GM18907 (cell line): ENCODE measurements around the gene ANKRD53.

ENCODE experiments used
- ATAC-seq: cut with Tn5 transposase; IDR thresholded peaks from one replicate; pipeline ENCODE4 v1.9.1; 2021; ENCODE audit warnings: mild to moderate bottlenecking, moderate library complexity; ENCODE audit not compliant: unreplicated experiment

ANKRD53 gene

GRCh38 chr2:70942396-70943204 is 35.8 kb upstream of the ANKRD53 start:
- no peak for ATAC-seq

DNA sequence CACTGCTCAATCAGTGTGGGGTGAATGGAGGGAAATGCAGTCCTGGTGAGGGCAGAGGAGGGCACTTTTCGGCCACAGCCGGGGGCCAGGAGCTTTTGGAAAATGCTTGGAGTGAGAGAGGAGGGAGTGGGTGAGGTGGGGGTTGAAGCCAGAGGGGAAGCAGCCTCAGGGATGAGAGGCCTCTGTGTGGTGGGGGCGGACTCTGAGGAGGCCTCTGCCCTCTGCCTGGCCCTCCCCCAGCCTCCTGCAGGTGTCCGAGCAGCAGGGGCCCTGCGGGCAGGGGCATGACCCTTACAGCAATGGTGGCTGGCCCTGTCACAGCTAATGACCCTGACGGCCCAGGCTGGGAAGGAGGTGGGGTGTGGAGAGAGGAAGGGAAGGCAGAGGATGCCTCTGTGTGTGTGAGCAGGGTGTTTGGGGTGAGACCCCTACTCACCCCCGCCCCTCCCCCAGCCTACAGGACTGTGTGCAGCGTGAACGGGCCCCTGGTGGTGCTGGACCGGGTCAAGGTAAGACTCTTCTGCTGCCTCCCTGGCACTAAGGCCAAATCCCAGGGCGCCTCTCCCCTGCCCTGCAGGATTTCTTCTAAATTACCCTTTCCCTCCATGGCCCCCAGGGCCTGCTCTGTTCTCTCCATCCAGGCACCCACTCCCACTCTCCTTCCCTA is 35.1 kb upstream of the ANKRD53 start:
- no peak for ATAC-seq

GRCh38 chr2:70944111-70944690 is 34.2 kb upstream of the ANKRD53 start:
- ATAC-seq, result no peak

- no peak for ATAC-seq
These were observed 31.5 kb upstream of the ANKRD53 start for GRCh38 chr2:70946832-70947442.

GRCh38 chr2:70947556-70948184 is 30.8 kb upstream of the ANKRD53 start:
- no peak for ATAC-seq

DNA sequence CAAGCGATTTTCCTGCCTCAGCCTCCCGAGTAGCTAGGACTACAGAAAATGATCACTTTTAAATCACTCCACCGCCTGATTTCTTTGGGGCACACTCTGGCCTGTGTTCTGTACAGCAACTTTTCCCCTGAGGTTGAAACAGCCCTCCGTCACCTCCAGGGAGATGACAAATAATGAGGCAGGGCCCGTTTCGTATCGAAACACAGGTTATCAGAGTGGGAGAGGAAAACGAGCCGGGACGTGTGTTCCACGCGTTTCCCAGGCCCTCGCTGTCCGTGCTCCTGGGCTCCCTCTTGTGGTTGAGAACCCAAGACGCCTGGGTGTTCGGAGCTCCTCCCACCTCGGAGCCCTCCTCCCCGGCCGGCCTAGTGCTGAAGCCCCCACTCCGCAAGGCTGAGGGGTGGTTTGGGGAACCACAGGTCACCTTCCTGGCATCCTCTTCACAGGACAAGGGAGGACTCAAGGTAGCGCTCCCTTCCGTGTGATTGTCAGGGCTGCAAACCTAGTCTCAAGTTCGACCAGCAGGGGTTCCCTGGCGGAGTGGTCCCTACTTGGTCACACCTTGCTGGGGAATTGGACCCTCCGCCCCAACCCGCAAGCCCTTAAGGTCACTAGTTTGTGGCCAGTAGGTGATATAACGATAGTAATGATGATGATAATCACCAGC is 30.0 kb upstream of the ANKRD53 start:
- peak; percentile 92 for ATAC-seq

DNA sequence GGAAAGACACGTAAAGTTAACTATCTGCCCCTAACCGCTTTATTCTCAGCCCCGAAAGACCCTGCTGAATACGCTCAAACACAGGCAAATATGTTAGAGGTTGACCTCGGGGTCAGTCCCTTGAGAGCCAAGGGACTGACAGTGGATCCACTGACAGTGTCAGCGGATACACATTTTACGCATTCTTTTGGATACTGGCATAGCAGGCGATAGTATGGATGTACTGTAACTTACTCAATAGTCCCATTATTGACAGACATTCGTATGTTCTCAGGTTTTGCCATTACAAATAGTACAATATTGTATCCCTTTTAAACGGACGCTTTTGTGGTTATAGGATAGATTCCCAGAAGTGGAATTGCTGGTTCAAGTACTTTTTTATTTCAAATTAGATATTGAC is 29.3 kb upstream of the ANKRD53 start:
- no peak for ATAC-seq

DNA sequence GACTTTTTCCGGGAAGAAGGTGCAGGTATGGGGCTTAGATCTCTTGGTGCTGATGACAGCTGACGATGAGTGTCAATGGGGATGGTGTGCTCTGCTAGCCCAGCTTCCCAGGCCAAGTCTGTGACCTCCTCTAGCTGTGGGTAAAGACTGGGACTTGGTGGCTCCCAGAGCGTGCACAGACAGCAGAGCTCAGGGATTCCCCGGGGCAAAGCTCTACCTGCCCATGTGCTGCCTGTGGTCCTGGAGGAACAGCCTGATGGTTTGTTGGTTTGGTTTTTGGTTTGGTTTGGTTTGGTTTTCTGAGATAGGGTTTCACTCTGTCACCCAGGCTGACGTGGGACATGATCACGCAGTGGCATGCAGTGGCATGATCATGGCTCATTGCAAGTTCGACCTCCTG is 23.5 kb upstream of the ANKRD53 start:
- ATAC-seq, result no peak

DNA sequence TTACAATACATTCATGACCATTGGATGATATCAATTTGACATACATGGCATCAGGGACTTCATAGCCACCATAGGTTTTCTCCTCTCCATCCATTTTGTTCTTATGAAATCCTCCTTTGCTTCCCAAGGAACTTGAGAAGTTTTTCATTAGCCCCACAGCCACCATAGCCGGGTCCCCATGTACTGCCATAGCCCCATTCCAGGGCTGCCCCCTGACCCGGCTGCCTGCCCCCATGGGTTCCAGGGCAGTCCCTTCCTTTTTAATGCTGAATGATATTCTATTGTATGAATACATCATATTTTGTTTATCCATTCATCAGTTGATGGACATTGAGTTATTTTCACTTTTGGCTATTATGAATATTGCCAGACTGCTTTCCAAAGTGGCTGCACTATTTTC is 22.3 kb upstream of the ANKRD53 start:
- no peak for ATAC-seq

GRCh38 chr2:70957798-70958197 is 20.6 kb upstream of the ANKRD53 start:
- ATAC-seq, result no peak

- no peak for ATAC-seq
These were observed 19.7 kb upstream of the ANKRD53 start for GRCh38 chr2:70958759-70959158.

- ATAC-seq, result no peak
These were observed 19.1 kb upstream of the ANKRD53 start for GRCh38 chr2:70959271-70959761.

- no peak for ATAC-seq
These were observed 18.3 kb upstream of the ANKRD53 start for GRCh38 chr2:70959851-70960832.

- no peak for ATAC-seq
These were observed 17.4 kb upstream of the ANKRD53 start for GRCh38 chr2:70960833-70961647.

DNA sequence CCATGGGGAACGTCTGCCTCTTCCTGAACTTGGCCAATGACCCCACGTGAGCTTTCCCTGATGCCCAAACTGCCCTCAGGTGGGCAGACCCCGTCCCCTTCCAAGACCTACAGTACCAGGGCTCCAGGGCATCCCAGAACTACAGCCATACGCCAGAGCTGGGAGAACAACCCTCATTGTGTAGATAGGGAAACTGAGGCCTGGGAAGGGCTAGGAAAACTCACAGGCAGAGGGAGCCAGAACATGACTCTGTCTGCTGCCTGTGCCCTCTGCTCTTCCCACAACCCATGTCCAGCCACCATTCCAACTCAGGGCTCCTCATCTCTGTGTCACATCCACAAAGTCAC is 16.8 kb upstream of the ANKRD53 start:
- ATAC-seq, result no peak

- no peak for ATAC-seq
These were observed 16.1 kb upstream of the ANKRD53 start for GRCh38 chr2:70962211-70962884.

GRCh38 chr2:70962885-70963878 is 15.2 kb upstream of the ANKRD53 start:
- no peak for ATAC-seq
